Measurements from ENCODE around the gene TANGO6.
"Not testable (repeated sequence)": the region's sequence is repeated elsewhere in the genome, so short reads cannot be mapped to it uniquely, and the experiment has no call there.

Gene TANGO6

GRCh38 chr16:68843482-68844210, at the start of gene TANGO6:
TSS of gene TANGO6 (plus strand) at chr16:68843531. CDS start at chr16:68843618, 87 bp downstream.
- peak; percentile 97 for DNase-seq

DNA sequence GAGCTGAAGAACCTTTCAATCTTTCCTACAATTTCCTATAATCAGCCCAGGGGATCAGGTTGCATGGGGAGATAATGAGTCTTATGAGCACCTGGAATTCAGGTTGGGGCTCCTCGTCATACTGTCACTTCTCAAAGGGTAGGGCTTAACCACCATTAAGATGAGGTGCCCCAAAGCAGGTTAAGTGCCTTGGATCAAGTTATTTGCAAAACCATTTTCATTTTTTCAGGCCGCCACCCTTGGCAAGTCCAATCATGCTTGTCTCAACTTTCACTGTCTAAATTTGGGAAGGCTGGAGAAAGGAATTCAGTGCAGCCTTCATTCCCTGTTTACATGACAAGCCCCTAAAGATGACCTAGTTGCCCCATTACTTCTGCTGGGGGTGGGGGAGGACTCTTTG, 44.9 kb upstream of the TANGO6 start:
- DNase-seq = no peak

DNA sequence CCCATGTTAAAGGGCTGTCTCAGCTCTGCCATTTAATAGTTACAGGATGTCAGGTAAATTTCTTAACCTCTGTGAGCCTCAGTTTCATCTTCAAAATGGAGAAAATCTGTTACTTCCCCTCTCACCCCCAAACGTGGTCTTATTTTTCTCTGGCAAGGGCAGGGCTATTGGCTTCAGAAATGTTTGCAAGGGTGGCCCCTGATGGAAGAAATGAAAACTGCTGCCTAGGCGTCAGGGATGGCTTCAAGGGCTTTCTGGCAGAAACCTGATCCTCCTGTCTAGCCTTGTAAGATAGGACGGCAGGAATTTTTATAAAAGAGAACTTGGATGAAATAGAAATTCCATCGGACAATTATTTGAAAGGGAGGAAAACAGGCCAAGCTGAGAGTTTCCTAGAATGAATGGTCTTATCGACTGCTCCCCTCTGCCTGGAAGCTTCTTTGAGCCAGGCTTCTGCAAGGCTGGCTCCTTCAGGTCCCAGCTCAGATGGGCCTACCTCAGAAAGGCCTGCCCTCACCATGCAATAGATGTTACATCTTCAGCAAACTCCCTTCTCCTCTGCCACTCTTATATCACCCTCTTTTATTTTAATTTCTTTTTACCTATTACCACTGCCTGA, 43.0 kb upstream of the TANGO6 start:
- DNase-seq = peak; percentile 76

GRCh38 chr16:68802190-68802589, 41.1 kb upstream of the TANGO6 start:
- DNase-seq = no peak

DNA sequence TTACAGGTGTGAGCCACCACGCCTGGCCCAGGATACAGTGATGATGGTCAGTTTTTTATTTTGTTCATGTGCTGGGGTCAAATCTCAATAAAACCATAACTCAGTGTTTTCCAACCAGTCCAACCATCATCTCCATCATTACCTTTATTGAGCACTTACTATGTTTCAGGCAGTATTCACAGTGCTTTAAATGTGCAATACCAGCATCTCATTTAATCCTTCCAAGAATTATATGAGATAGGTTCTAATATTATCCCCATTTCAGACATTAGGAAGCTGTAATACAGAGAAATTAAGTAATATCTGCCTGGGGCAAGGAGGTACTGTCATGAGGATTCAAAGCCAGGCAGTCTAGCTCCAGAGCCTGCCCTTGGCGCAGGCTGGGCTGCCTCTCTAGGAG, 36.9 kb upstream of the TANGO6 start:
- DNase-seq = no peak

GRCh38 chr16:68806981-68807380, 36.4 kb upstream of the TANGO6 start:
- DNase-seq = no peak

DNA sequence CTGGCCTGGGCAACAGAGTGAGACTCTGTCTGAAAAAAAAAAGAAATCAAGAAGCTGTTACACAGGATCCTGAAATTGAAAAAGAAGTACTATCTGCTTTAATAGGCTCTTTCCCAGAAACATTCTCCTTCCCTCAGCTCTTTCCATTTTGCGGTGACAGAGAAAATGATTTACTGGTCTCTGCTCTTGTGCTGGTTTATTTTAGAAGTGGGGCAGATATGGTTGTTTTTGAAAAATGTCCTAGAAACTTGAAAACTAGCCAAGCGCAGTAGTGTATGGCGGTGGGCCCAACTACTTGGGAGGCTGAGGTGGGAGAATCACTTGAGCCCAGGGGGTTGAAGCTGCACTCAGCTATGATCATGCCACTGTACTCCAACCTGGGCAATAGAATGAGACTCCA, 28.8 kb upstream of the TANGO6 start:
- DNase-seq = no peak

DNA sequence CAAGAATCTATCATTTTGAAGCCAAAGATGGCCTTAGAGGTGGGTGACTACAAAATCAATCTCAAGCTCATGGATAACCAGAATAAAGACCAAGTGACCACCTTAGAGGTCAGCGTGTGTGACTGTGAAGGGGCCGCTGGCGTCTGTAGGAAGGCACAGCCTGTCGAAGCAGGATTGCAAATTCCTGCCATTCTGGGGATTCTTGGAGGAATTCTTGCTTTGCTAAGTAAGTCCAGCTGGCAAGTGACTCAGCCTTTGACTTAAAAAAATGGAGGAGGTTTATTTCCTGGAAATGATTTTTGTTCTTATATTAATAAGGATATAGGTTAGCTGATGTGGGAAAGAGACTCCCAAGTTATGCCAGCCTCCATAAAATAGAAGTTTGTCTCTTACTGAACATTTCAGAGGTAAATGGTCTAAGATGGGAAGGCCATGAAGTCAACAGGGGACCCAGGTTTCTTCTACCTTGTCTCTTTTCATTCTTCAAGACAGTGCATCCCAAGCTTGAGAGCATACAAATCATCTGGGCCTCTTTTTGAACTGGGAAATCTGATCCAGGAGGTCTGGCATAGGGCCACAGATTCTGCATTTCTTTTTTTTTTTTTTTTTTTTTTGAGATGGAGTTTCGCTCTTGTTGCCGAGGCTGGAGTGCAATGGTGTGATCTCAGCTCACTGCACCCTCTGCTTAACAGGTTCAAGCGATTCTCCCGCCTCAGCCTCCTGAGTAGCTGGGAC, 19.8 kb upstream of the TANGO6 start:
- no peak for DNase-seq

DNA sequence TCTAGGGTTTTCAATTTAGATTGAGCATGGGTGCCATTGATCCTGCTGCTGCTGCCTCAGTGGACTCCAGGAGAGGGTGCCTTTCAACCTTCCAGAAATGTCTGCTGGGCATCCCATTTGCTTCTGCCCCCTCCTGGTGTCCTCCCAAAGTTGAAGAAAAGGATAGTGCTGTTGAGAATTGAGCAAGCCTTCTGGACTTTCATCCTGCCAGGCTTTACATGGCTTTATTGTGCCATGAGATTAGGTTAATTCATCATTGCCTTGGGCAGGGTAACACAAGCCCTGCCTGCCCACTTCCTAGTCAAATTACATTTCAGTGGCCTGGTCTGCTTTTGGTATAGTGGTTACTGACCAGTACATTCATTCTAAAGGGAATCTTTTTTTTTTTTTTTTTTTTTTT, 17.9 kb upstream of the TANGO6 start:
- DNase-seq = no peak

DNA sequence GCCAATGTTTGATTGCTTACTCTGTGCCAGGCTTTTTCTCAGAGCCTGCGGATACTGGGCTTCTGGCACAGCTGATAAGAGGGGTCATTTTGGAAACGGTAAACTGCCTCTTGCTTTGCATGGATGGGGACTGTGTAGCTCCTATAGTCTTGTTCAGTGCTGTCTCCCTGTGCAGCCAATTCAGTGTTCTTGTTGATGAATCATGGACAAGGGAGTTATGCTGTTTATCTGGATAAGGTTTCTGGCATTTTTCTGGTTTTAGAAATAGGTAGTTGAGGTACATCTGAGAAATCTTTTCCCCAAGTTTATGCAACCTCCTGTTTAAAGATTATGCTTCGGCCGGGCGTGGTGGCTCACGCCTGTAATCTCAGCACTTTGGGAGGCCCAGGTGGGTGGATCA, 16.7 kb upstream of the TANGO6 start:
- no peak for DNase-seq

- DNase-seq = no peak
These were observed 10.1 kb upstream of the TANGO6 start for GRCh38 chr16:68833251-68833650.

- no peak for DNase-seq
These were observed 8.8 kb upstream of the TANGO6 start for GRCh38 chr16:68834550-68834949.

DNA sequence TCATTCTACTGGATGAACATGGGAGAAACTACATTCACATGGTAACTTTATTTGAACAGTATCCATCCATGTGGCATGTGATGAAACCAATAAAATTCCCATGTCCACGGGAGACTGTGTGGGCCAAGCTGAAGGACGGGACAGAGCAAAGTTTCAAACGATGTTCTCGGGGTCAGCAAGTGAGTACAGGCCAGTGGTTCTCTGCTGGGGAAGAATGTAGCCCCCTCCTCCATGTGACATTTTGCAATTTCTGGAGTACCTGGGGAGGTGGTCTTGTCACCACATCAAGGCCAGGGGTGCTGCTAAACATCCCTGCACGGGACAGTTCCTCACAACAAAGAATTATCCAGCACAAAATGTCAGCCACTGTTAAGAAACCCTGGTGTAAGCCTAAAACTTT, 7.4 kb upstream of the TANGO6 start:
- no peak for DNase-seq

- no peak for DNase-seq
These were observed 3.5 kb upstream of the TANGO6 start for GRCh38 chr16:68839831-68840230.

- not testable (repeated sequence) for DNase-seq
These were observed 308 bp upstream of the TANGO6 start for GRCh38 chr16:68842964-68843481.

- no peak for DNase-seq
These were observed 857 bp downstream of the TANGO6 start for GRCh38 chr16:68844211-68844564.

- no peak for DNase-seq
These were observed 5.5 kb downstream of the TANGO6 start for GRCh38 chr16:68848786-68849185.

- DNase-seq = no peak
These were observed 7.2 kb downstream of the TANGO6 start for GRCh38 chr16:68850481-68850880.

GRCh38 chr16:68851601-68852000, 8.3 kb downstream of the TANGO6 start:
- no peak for DNase-seq

- no peak for DNase-seq
These were observed 14.1 kb downstream of the TANGO6 start for GRCh38 chr16:68857479-68857878.

DNA sequence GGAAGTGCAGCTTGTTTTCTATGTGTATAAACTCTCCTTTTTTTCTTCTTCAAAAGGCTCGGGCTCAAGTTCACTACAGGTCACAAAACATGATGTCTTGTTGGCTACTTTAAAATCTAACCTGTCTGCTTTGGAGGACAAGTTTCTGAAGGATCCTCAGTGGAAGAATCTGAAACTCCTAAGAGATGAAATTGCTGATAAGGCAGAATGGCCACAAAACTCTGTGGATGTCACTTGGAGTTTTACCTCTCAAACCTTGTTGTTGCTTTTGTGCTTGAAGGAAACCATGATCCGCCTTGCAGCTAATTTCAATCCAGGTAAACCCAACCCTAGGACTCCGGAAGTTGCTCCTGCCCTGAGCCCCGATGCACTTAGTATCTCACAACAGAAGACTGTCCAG, 16.5 kb downstream of the TANGO6 start:
- no peak for DNase-seq

- DNase-seq = no peak
These were observed 17.9 kb downstream of the TANGO6 start for GRCh38 chr16:68860978-68861892.

DNA sequence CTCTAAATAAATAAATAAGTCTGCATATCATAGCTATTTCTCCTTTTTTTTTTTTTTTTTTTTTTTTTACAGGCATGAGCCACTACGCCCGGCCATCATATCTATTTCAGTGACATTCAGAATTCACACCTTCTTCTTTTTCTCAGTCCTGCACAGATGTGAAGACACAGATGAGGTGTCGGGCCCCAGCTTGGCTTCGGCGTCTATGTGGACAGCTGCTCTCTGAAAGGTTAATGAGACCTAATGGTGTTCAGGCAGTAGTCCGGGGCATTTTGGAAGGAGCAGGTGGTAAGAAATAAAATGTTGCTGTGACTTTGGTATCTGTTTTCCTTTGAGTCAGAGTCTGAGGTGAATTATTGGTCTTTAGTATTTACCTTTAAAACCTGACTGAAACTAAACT, 23.6 kb downstream of the TANGO6 start:
- DNase-seq = no peak
